ENCODE data around the gene HS6ST3. TPM values are rescaled to one million over a fixed set of nuclear protein-coding genes. Genes with fewer than 3 reads are reported as not detected.

The HS6ST3 gene
- total RNA-seq, 1 experiment from 2014 or later, result 0.03 TPM

DNA sequence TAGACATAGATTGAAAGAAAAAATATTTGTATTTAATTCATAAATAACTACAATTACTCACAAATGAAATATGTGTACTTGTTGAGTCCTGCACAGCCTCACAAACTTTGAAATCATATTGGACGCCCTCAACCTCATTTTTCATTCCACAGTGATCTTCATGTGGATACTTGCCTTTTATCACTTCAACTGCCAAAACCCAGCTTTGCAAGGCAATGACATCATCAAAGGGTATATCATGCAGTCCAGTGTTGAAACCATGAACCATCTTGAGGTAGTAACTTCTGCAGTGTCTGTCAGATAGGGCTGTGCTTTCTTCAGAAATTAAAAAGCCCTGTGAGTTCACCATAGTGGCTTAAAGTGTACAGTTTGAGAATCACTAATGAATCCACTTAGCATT, 82.2 kb downstream of the HS6ST3 start:
- in situ Hi-C loops (cut with HindIII; ENCODE audit: low pct_unique_long_range_greater_than_20kb, low sequenced_read_pairs), result no loop called here
- no peak for DNase-seq (ENCODE audit: low read depth, low spot score)

DNA sequence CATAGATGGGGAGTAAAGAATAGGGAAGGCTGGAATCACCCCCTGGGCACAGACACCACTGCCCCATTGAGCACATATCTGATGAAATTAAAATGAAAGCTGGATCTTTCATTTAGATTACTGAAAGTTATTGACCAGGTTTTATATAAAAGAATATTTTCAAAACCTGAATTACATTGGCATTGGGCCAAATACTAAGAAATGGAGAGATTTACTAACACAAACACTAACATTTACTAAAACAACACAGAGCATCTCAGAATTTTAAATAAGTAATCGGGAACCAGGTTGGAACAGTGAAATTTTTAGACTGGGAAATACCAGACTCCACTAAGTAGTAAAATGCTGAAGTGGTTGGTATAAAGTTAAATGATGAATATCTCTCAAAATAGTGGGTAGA, 88.9 kb downstream of the HS6ST3 start:
- in situ Hi-C loops (cut with HindIII; ENCODE audit: low pct_unique_long_range_greater_than_20kb, low sequenced_read_pairs), result no loop called here
- DNase-seq (ENCODE audit: low read depth, low spot score), result no peak

DNA sequence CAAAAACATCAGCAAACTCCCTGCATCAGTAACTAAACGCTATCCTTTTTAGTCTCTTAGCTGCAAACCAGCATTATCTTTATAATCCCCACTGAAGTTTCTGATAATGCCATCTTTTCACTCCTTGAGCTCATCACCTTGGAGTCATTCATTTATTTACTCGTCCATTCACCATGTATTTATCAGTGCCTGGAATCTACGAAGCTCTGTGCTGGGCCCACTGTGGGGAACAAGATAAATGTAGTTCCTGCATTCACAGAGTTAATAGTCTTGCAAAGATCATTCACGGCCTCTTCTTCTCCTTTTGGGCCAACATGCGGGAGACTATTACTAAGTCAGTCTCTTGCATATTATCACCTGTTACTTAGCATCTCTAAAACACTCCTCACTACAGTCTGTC, 89.4 kb downstream of the HS6ST3 start:
- in situ Hi-C loops (cut with HindIII; ENCODE audit: low pct_unique_long_range_greater_than_20kb, low sequenced_read_pairs), result no loop called here
- DNase-seq (ENCODE audit: low read depth, low spot score), result no peak

DNA sequence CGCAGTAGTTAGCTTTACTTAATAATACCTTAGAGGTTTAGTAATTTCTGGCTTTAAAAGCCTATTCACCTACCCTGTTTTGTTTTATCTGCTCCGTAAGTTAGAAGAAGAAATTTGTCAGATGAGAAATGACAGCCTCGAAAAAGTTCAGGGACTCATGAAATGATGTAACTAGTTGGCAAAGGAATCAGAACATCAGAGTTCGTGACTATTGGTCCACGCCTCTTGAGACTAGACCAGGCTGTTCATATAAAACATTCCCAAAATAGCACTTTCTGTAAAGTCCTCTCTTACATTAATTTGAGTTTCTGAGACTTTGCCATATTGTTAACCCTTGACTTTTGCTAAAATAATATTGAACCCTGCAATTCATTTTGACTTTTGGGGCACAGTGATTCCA, 92.0 kb downstream of the HS6ST3 start:
- in situ Hi-C loops (cut with HindIII; ENCODE audit: low pct_unique_long_range_greater_than_20kb, low sequenced_read_pairs), result no loop called here
- DNase-seq (ENCODE audit: low read depth, low spot score), result no peak

DNA sequence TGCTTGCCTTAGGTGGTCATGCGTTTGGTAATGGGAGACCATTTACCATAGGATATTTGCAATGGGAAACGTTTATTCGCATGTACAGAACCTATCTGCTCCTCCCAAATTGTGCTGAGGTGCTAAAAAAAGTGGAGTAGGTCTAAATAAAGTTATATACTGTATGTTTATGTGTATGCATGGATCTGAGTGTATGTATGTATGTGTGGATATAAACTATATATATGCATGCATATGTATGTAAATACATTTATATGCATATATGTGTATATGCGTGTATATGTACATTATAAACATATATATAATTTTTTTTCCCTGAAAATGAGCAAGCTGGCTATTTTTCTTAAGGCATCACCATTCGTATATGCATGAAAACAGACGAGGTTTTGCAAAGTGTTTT, 95.9 kb downstream of the HS6ST3 start:
- no peak for DNase-seq (ENCODE audit: low read depth, low spot score)
- in situ Hi-C loops (cut with HindIII; ENCODE audit: low pct_unique_long_range_greater_than_20kb, low sequenced_read_pairs), result no loop called here

DNA sequence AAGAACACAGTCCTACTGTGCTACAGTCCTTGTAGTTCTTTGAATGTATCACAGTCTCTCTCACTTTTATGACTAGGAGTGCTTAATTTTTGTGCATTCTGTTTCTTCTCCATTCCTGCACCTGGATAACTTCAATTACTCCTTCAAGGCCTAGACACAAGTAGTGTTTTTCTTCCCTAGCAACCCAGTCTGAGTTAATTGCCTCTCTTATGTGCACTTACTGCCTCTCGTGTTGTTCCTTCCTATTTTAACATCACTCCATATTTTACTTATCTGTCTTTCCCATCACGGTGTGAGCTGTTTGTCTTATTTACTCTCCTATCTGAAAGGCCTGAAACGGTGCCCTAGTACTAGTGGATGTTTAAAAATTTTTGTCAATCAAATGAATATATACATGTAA, 101.5 kb downstream of the HS6ST3 start:
- DNase-seq (ENCODE audit: low read depth, low spot score), result no peak
- in situ Hi-C loops (cut with HindIII; ENCODE audit: low pct_unique_long_range_greater_than_20kb, low sequenced_read_pairs), result no loop called here

DNA sequence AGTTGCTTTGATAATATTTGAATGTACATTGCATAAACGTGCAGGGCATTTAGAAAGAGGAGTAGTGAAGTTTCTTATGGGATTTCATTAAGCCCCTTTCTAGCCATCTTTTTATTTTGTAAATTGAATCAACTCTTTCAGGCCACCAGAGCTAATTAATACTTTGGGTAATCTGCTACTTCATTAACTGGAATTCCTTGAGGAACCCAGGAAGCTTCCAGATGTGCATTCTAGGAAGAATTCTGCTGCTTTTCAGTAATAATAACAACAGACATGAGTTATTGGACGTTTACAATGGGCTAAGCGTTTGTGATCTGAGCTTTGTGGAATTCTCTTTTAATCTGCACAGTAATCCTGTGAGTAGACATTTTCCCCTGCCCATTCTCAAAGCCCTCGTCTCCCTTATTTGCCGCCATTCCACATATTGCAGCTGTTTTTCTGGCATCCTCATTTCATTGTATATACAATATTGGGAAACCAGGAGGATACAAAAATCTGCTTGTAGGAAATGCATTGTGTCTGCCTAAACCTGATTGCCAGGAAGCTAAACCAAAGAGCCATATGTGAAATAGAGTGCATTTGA, 103.9 kb downstream of the HS6ST3 start:
- in situ Hi-C loops (cut with HindIII; ENCODE audit: low pct_unique_long_range_greater_than_20kb, low sequenced_read_pairs), result no loop called here
- no peak for DNase-seq (ENCODE audit: low read depth, low spot score)

DNA sequence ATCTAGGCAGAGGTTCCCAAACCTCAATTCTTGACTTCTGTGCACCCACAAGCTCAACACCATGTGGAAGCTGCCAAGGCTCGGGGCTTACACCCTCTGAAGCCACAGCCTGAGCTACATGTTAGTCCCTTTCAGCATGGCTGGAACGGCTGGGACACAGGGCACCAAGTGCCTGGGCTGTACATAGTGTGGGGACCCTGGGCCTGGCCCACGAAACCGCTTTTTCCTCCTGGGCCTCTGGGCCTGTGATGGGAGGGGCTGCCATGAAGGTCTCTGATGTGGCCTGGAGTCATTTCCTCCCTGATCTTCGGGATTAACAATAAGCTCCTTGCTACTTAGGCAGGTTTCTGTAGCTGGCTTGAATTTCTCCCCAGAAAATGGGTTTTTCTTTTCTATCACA, 108.1 kb downstream of the HS6ST3 start:
- DNase-seq (ENCODE audit: low read depth, low spot score), result no peak
- in situ Hi-C loops (cut with HindIII; ENCODE audit: low pct_unique_long_range_greater_than_20kb, low sequenced_read_pairs), result no loop called here

DNA sequence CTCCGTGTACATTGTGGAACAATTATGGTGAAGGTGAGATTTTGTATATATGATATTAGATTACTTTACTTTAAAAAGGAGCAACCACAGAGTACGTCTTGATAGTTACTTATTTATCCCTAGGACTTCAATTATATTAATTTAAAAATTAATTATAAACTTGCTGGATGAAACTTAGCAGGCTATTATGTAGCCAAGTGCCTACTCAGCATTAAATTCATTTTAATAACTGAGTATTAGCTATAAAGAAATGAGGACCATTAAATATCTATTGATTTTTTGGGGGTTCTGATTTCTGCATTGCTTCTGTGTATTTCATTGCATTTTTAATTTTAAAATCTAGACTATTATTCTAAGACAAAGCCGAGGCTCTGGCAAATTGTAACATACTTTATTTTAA, 109.4 kb downstream of the HS6ST3 start:
- in situ Hi-C loops (cut with HindIII; ENCODE audit: low pct_unique_long_range_greater_than_20kb, low sequenced_read_pairs), result no loop called here
- no peak for DNase-seq (ENCODE audit: low read depth, low spot score)

DNA sequence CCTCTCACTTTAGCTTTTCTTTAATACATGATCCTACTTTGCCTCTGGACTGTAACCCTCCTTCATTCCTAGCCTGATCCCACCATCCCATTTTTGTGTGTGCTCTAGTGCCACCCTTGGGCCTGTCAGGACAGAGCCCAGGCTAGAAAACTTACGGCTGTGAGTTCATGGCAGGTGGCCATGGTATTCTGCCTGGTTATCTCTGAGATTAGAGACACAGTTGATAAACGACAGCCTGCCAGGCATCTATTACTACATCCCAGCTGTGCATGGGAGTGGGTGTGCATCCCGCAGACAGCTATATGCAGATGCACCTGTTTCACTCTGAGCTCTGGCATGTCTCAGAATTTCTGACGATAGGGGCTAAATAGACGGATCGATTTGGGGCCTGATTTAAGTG, 110.9 kb downstream of the HS6ST3 start:
- DNase-seq (ENCODE audit: low read depth, low spot score), result no peak
- in situ Hi-C loops (cut with HindIII; ENCODE audit: low pct_unique_long_range_greater_than_20kb, low sequenced_read_pairs), result no loop called here

DNA sequence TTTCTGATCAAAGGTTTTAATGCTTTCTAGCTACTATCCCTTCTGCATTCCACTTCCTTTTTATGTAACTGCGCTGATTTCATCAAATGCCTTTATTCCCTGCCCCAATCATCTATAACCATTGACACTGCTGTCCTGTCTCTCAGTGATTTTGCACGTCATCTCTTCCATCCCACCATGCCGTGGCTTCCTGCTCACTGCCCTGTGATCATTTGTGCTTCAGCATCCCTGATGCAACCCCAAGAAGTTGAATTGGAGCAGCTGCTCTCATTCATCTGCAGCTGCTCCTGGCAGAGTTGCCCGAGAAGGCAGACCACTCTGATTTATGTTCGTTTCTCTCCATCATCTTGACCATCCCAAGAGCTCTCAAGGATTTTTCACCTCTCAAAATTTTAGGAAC, 112.4 kb downstream of the HS6ST3 start:
- DNase-seq (ENCODE audit: low read depth, low spot score), result no peak

DNA sequence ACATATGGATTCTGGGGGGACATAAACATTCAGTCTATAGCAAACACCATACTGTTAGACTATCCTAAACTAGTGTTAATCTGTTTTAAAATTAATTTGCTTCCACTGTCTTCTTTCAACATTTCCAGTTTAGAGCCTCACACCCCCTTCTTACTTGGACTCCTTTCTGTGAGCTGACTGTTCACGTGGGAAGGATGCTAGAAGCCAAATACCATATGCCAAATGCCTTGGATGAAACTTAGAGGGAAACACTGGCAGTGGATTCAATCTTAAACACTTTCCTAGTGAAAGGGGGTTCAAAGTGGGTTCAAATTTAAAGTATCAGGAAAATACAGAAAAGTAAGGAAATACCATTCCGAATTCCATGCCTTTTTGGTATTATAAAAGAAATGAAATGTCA, 113.6 kb downstream of the HS6ST3 start:
- no peak for DNase-seq (ENCODE audit: low read depth, low spot score)
- in situ Hi-C loops (cut with HindIII; ENCODE audit: low pct_unique_long_range_greater_than_20kb, low sequenced_read_pairs), result no loop called here

More for the DNA sequence above, 112.4 kb downstream of the HS6ST3 start:
- in situ Hi-C loops (cut with HindIII; ENCODE audit: low pct_unique_long_range_greater_than_20kb, low sequenced_read_pairs), result no loop called here

DNA sequence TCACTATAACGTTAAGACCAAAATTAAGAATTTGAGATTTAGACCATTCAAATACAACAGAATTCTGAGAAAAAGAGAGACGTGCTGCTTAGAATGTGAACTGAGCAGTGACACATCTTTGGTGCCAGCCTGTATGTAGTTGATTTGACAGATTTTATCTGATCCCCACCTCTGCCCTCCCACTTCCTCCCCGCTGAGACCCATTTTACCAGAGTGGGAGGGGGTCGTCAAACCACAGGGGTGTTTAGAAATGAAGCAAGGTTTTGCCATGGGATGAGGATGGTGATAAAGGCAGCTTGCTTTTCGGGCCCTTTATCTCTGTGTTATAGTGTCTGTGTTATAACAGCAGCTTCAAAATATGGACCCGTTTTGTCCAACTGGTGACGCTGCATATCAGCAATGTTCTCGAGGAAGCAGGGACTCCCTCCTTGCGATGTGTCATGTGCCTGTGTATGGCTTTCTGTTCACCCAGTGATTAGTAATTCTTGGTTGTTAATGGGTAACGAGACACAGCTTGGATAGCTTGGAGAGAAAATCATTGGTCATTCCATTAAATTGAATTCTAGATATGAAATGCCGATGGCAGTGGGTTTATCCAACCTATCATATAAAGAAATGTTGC, 125.0 kb downstream of the HS6ST3 start:
- in situ Hi-C loops (cut with HindIII; ENCODE audit: low pct_unique_long_range_greater_than_20kb, low sequenced_read_pairs), result no loop called here
- DNase-seq (ENCODE audit: low read depth, low spot score), result no peak

DNA sequence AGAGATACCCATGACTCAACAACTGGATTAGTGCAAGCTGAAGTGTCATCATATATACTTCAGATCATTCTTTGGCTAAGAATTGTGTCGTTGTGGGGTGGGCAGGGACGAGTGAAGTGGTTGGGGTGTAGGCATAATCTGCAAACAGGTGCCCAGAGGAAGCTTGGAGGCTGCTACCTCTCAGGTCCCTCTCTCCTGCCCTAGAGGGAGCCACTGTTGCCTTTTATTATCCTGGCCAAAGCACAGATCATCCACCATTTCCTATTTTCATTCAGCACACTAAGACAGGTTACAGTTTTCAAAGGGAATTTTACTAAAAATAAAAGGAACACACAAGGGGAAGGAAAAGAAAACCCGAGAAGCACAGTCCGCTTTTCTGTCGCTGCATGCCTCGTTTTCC, 126.6 kb downstream of the HS6ST3 start:
- no peak for DNase-seq (ENCODE audit: low read depth, low spot score)
- in situ Hi-C loops (cut with HindIII; ENCODE audit: low pct_unique_long_range_greater_than_20kb, low sequenced_read_pairs), result no loop called here

DNA sequence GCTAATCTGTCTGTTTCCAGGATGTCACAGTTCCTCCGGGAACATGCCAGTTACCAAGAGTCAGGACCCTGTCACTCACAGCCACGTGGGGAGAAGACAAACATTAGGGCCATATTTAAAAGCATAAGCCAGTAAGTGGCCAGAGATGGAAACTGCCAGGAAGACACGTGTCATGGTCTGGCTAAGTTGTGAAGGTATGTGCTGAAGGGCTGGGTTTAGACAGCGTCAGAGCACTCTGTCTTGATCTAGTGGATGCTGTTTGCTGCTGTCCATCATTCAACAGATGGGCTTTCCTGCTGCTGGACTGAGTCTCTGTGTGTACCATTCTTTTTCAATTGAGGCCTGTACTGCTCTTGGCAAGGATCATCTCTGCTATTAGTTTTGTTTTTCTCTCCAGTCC, 128.6 kb downstream of the HS6ST3 start:
- in situ Hi-C loops (cut with HindIII; ENCODE audit: low pct_unique_long_range_greater_than_20kb, low sequenced_read_pairs), result no loop called here
- DNase-seq (ENCODE audit: low read depth, low spot score), result no peak

DNA sequence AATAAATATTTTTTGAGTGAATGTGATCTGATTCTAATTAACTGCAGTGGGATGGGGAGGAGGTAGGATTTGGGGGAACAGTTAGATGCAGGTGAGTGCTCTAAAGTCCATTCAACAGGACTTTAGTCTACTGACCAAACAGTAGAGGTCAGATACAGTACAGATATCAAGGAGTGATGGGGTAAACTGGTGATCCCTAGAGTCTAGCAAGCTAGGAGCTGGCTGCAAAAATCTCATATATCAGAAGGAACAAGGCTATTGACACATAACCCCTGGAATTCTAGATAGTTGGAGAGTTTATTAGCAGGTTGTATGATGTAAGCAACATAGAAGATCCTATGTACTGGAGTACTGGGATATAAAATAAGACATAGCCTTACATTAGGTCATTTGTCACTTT, 131.6 kb downstream of the HS6ST3 start:
- in situ Hi-C loops (cut with HindIII; ENCODE audit: low pct_unique_long_range_greater_than_20kb, low sequenced_read_pairs), result no loop called here
- DNase-seq (ENCODE audit: low read depth, low spot score), result no peak

DNA sequence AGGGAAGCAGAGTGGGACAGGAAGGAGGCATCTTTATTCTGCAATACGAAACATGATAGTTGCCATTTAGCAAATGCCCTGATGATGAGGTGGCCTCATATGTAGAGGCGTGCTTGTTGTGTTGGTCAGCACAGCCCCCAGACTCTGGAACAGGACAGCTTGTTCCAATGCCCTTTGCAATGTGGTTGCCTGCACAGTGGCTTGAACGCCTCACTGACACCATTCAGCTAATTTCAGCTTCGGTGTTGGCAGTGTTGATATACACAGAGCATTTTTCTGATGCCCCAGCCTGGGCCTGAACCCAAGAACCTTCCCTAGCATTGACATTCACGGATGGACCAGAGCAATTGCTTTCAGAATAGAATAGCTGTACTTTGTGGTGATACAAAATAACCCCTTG, 133.3 kb downstream of the HS6ST3 start:
- no peak for DNase-seq (ENCODE audit: low read depth, low spot score)
- in situ Hi-C loops (cut with HindIII; ENCODE audit: low pct_unique_long_range_greater_than_20kb, low sequenced_read_pairs), result no loop called here

DNA sequence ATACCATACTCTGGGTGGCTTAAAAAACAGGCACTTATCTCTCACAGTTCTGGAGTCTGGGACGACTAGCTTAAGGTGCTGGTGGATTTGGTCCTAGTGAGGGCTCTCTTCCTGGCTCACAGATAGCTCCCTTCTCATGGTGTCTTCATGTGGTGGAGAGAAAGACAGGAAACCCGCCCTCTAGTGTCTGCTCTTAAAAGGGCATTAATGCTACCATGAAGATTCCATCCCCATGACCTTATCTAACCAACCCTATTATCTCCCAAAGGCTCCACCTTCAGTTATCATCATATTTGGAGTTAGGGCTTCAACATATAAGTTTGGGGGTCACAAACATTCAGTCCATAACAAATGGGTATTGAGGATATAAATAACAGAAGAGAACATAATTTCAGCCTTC, 139.4 kb downstream of the HS6ST3 start:
- peak; percentile 81 for DNase-seq (ENCODE audit: low read depth, low spot score)

DNA sequence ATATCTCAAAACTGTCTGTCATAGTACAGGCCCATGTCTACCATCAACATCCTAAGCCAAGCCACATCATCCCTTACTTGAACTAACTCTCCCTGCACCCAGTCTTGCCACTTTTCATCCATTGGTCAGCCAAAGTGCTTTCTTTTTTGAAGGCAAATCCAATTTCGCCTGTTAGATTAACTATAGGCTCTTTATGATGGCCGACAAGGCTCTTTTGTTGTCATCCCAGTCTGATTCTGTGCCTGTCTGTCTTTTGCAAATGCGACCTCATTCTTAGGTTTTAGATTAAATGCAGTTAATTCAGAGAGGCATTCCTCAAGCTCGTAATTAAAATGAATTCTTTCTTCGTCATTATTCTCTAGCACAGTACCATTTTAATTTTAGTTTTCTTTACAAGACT, 148.3 kb downstream of the HS6ST3 start:
- in situ Hi-C loops (cut with HindIII; ENCODE audit: low pct_unique_long_range_greater_than_20kb, low sequenced_read_pairs), result no loop called here
- DNase-seq (ENCODE audit: low read depth, low spot score), result peak; percentile 3

More for the DNA sequence above, 139.4 kb downstream of the HS6ST3 start:
- in situ Hi-C loops (cut with HindIII; ENCODE audit: low pct_unique_long_range_greater_than_20kb, low sequenced_read_pairs), result no loop called here

DNA sequence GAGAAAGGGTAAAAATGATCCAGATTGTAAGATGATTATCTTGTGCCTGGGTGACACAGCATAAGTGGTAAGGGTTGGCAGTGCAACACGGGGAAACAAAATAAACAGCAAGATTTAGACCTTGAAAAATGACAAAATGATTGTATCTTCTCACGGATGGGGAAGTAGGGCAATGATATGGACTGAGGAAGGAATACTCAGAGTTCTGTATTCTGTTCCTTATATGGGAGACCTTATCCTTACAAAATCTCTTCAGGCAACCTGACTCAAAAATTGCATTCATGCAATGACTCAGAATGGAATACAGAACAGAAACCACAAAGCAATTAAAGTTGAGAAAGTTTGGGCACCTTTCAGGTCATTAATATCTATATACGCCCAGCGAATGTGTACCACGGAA, 149.0 kb downstream of the HS6ST3 start:
- DNase-seq (ENCODE audit: low read depth, low spot score), result no peak
- in situ Hi-C loops (cut with HindIII; ENCODE audit: low pct_unique_long_range_greater_than_20kb, low sequenced_read_pairs), result no loop called here
